GM18508 (cell line): Measurements from ENCODE around the gene KDM1A.

Experiments
- ATAC-seq: cut with Tn5 transposase; IDR thresholded peaks from one replicate; pipeline ENCODE4 v1.9.1; 2021; ENCODE audit warnings: moderate number of reproducible peaks; ENCODE audit not compliant: insufficient read depth, unreplicated experiment

Gene KDM1A

DNA sequence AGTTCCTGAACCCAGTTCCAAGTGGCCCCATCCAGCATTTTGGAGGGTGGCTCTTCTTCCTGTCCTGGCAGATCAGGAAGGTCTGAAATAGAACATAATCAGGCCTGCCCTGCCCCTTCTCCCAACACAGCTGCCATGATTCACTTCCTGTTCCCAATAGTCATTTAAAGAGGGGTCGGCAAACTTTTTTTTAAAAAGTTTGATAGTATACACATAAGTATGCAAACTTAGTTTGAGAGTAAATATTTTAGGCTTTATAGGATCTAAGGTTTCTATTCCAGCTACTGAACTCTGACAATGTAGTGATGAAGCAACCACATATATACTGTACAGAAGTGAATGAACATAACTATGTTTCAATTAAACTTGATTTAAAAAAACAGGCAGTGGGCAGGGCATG is 83.0 kb downstream of the KDM1A start:
- ATAC-seq: no peak

DNA sequence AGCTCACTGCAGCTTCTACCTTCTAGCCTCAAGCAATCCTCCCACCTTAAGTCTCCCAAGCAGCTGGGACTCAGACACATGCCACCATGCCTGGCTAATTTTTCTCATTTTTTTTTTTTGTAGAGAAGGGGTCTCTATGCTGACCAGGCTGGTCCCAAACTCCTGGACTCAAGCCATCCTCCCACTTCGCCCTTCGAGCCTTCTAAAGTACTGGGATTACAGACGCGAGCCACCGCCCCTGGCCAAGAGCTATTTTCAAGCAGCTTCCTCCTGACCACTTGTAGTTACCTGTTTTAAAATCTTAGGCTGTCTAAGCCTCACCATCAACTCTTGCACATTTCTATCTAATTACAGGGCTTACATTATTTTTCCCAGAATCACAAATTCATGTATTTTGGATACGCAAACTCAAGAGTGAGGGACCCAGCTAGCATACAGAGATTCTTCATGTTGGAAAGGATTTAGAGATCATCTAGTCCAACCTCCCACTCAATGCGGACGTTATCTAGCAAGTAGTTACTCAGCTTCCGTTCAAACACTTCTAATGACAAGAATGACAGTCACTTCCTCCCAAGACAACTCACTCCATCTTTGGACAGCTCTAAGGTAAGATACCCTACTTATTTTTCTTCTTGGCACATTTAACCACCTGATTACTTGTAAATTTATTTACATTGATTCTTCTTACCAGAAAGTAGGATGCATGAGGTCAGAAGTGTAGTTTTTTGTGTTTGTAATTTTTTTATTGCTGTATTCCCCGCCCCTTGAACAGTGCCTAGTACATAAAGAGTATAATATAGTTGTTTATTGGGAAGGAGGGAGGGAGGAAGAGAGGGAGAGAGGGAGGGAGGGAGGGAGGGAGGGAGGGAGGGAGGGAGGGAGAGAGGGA is 84.0 kb downstream of the KDM1A start:
- no peak for ATAC-seq

DNA sequence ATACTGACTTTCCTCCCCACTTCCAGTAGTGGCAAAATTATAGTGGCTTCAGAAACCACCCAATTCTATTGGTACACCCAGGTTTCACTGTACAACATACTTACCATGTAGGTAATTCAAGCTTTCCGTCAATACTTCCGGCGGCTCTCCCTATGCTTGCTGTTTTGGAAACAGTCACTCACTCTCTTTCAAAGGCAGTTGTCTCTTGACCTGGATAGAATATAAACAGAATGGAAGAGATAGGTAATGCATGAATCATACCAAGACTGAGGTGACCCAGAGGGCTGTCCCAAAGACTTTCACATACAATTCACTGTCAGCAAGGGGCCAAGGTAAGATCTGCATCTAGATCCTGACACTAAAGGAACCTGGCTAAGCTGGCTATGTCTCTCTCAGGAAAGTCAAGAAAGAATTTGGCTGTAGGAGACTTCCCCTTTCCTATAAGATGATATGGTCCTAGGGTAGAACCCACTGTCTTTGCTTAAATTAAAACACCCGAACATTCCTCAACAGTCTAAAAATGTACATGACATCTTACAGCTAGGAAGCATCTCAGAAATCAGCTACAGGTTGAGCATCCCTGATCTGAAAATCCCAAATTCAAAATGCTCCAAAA is 89.8 kb downstream of the KDM1A start:
- no peak for ATAC-seq

- ATAC-seq: no peak
These were observed 91.1 kb downstream of the KDM1A start for GRCh38 chr1:23110391-23110790.

DNA sequence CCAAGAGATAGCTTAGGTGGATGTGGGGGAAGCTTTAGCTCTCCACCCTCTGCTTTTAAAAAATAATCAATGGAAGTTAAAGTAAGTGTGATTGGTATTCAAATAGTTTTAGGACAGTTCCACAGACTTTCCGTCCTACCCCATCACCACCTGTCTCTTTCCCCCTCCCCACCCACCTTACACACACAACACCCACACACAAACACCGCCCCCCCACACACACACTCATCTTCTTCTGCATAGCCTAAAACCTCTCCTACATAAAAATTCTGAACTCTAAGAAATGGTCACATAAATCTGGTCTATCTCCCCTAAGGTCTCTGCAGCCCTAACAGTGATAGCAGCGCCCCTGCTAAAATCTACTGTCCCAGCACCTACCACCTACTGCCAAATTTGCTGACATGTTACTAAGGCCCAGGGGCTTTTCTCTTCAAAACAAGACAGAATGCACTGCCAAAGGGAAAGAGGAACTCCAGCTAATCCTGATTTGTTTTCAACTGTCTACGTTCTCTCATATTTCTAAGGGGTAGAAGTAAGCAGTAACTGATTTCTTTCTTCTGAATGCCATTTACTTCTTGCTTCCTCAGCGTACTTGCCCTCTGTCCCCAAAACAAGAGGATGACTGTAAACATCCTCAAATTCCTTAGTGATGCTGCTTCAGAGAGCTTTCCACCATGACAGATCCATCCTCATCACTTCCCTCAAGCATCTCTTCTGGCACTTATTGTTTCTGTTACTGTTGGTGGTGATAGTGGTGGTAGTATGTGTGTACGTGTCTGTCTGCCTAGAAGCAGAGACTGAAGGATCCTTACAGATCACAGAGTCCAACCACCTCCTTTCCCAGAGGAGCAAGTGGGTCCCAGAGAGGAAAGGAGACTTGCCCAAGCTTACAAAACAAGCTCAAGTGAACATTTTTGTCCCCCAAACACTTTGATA is 92.6 kb downstream of the KDM1A start:
- ATAC-seq: no peak

GRCh38 chr1:23114424-23115079 is 95.3 kb downstream of the KDM1A start:
- no peak for ATAC-seq

GRCh38 chr1:23116216-23116836 is 97.1 kb downstream of the KDM1A start:
- ATAC-seq: no peak

DNA sequence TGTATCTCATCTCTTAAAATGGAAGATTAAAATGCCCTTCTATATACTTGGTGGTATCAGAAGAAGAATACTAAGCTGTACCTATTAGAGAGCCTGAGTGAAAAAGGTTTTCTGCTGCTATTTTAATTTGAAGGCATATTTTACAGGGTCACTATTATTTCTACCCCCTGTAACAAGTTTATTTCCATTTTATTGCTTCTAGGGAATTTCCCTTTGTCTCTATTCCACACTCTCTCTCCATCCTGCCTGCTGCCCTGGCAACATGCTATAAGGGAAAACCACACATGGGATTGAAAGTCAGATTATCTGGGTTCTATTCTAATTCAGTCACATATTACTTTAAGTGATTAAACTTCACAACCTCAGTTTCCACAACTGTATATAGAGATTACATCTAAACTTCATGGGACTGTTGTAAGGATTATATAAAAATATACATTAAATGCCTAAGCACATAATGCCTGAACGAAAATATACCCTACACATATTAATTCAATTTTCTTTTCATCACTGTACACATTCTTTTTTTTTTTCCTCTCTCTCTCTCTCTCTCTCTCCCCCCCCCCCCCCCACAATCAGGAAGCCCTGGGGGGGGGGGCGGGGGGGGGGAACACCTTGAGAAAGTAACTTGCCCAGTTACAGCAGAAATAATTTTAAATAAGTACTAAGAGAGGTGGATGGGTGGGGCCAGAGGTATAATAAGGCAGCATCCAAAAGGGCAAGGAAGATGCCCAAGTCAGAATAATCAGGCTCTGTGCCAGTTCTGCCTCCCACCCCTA is 97.8 kb downstream of the KDM1A start:
- no peak for ATAC-seq

DNA sequence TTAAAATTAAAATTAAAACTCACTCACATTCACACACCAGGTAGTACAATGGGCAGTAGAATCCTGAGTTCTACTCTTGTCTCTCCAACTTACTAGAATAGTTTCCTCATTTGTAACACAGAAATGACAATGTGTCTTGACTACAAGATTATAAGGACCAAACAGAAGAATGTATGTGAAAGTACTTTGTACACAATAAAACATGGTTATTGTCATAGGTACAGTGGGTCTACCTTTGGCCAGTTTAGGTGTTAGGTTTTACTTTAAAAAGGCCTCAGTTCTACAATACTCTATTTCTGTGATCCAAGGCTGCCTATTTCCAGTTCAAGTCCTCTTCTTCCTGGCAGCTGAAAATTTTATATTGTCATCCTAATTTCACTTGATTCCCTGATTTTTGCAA is 99.1 kb downstream of the KDM1A start:
- ATAC-seq: no peak

- ATAC-seq: no peak
These were observed 99.9 kb downstream of the KDM1A start for GRCh38 chr1:23118957-23119792.

- no peak for ATAC-seq
These were observed 101.1 kb downstream of the KDM1A start for GRCh38 chr1:23120383-23120782.

- ATAC-seq: no peak
These were observed 102.9 kb downstream of the KDM1A start for GRCh38 chr1:23122023-23122748.

DNA sequence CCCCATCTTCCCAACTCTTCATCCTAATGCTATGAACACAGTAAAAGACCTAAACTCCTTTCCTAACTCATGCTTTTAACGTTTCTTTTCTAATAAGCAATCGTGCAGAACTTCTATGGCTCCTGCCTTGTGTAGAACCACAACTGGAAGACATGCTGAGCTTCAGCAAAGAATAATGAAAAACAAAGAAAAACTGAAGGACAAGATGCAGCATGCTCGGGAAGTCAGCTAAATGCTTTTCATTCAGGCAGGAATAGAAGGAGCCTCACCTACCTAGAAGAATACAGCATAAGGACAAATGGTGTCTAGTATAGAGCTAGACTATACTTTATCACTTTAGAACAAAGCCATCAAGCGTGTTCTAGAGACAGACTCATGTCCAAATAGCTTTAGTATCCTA is 103.5 kb downstream of the KDM1A start:
- ATAC-seq: no peak

- no peak for ATAC-seq
These were observed 104.3 kb downstream of the KDM1A start for GRCh38 chr1:23123528-23123927.

GRCh38 chr1:23124259-23125026 is 105.2 kb downstream of the KDM1A start:
- no peak for ATAC-seq

- ATAC-seq: no peak
These were observed 106.2 kb downstream of the KDM1A start for GRCh38 chr1:23125489-23125888.

GRCh38 chr1:23126200-23126599 is 106.9 kb downstream of the KDM1A start:
- no peak for ATAC-seq
